Left colon (tissue), 2 donors: ENCODE data around the gene OLFM1. TPM values are rescaled to one million over a fixed set of nuclear protein-coding genes. Genes with fewer than 3 reads are reported as not detected.

Experiments
- ATAC-seq: fragments of 200-7000 bp; cut with Tn5 transposase; one replicate; pipeline ENCODE4 v1.9.1; 2020; ENCODE audit warnings: mild to moderate bottlenecking, moderate library complexity
- DNase-seq, 2 donors: peaks; one replicate each; pipeline ENCODE4 v3.0.0-alpha.2; 2020
- intact Hi-C, 2 donors: fragments of 100-400 bp; cut with DNase I in 1 of 2; cut with micrococcal nuclease in 1 of 2; formaldehyde crosslinking; loops; one replicate each; pipeline versions ENCODE4 v1.11.2 to v1.14.0; 2022; cut with DNase I, micrococcal nuclease
- total RNA-seq, 2 donors: library from RNA; stranded (reverse); fragmentation: NEBNext Ultra II Directional; extraction: Animal tissue kit (Norgen Biotek cat#: 25700); gene quantifications; one replicate each; pipeline ENCODE4 v1.2.1, GENCODE V29; 2021
- donor health status: DM: no; HTN: no; CAD: no.
- donor health status: DM: yes; HTN: yes; CAD: no.

The OLFM1 gene
- total RNA-seq, 2 donors from 2014 or later: 6.0 to 7.8 TPM

- DNase-seq (no peak), ATAC-seq (no peak)
- intact Hi-C loops: no loop called here
These were observed 12.9 kb upstream of the OLFM1 start for GRCh38 chr9:135074354-135075233.

- intact Hi-C loops: no loop called here
- DNase-seq: peak; percentile 49 to 58
- ATAC-seq: peak; percentile 91
These were observed 12.0 kb upstream of the OLFM1 start for GRCh38 chr9:135075234-135076142.

GRCh38 chr9:135076143-135076875 lies 11.2 kb upstream of the OLFM1 start:
- no peak for DNase-seq

GRCh38 chr9:135076876-135077430 lies 10.5 kb upstream of the OLFM1 start:
- intact Hi-C loops: no loop called here
- no peak for ATAC-seq
- no peak for DNase-seq

More at GRCh38 chr9:135076143-135076875, 11.2 kb upstream of the OLFM1 start:
- no peak for ATAC-seq
- intact Hi-C loops: no loop called here

- DNase-seq: no peak
- intact Hi-C loops: no loop called here
- no peak for ATAC-seq
These were observed 9.8 kb upstream of the OLFM1 start for GRCh38 chr9:135077497-135078200.

GRCh38 chr9:135078361-135078821 lies 9.1 kb upstream of the OLFM1 start:
- ATAC-seq (no peak), DNase-seq (peak in 1 of 2 donors; percentile 0)
- intact Hi-C loops: no loop called here

- intact Hi-C loops: no loop called here
- no peak for ATAC-seq
- DNase-seq: no peak
These were observed 8.4 kb upstream of the OLFM1 start for GRCh38 chr9:135079018-135079417.

- intact Hi-C loops: loop anchor here in 1 of 2 donors (5.0 kb wide), 1 partner anchor 333 kb away; no protein-coding TSS in a partner anchor
- DNase-seq (peak; percentile 1 to 5), ATAC-seq (no peak)
These were observed 7.8 kb upstream of the OLFM1 start for GRCh38 chr9:135079676-135080075.

GRCh38 chr9:135080286-135081263 lies 6.9 kb upstream of the OLFM1 start:
- ATAC-seq (no peak), DNase-seq (peak; percentile 0 to 7)
- intact Hi-C loops: loop anchor here in 1 of 2 donors (5.0 kb wide), 1 partner anchor 332 kb away; no protein-coding TSS in a partner anchor

- ATAC-seq: no peak
- peak; percentile 2 to 16 for DNase-seq
- intact Hi-C loops: loop anchor here in 1 of 2 donors (5.0 kb wide), 1 partner anchor 331 kb away; no protein-coding TSS in a partner anchor
These were observed 6.2 kb upstream of the OLFM1 start for GRCh38 chr9:135081264-135081660.

GRCh38 chr9:135081731-135082130 lies 5.7 kb upstream of the OLFM1 start:
- intact Hi-C loops: loop anchor here in 1 of 2 donors (5.0 kb wide), 1 partner anchor 331 kb away; no protein-coding TSS in a partner anchor
- DNase-seq (peak; percentile 2 to 17), ATAC-seq (no peak)

- DNase-seq: peak; percentile 0 to 2
- intact Hi-C loops: loop anchor here in 1 of 2 donors (5.0 kb wide), 1 partner anchor 330 kb away; no protein-coding TSS in a partner anchor
- ATAC-seq: no peak
These were observed 4.9 kb upstream of the OLFM1 start for GRCh38 chr9:135082536-135082935.

GRCh38 chr9:135083241-135083810 lies 4.1 kb upstream of the OLFM1 start:
- ATAC-seq (no peak), DNase-seq (no peak)
- intact Hi-C loops: loop anchor here in 1 of 2 donors (5.0 kb wide), 1 partner anchor 329 kb away; no protein-coding TSS in a partner anchor

GRCh38 chr9:135083831-135084230 lies 3.6 kb upstream of the OLFM1 start:
- intact Hi-C loops: loop anchor here in 1 of 2 donors (5.0 kb wide), 1 partner anchor 328 kb away; no protein-coding TSS in a partner anchor
- peak in 1 of 2 donors; percentile 57 for DNase-seq
- ATAC-seq: peak; percentile 21

GRCh38 chr9:135084262-135084661 lies 3.2 kb upstream of the OLFM1 start:
- no peak for DNase-seq
- ATAC-seq: no peak
- intact Hi-C loops: loop anchor here in 1 of 2 donors (5.0 kb wide), 1 partner anchor 328 kb away; no protein-coding TSS in a partner anchor
